Activated gamma-delta T cell treated with anti-CD3 and anti-CD28 coated beads, Interleukin-2, amount 50 U/mL, for 16 hours (primary cell): ENCODE data around the gene FARP1.

Source experiments
- DNase-seq: peaks from one replicate; pipeline ENCODE4 v3.0.0-alpha.2; 2020; ENCODE audit warnings: low read depth

The FARP1 gene

GRCh38 chr13:98284679-98285078 lies 141.8 kb downstream of the FARP1 start:
- no peak for DNase-seq

GRCh38 chr13:98285317-98285716 lies 142.4 kb downstream of the FARP1 start:
- no peak for DNase-seq

DNA sequence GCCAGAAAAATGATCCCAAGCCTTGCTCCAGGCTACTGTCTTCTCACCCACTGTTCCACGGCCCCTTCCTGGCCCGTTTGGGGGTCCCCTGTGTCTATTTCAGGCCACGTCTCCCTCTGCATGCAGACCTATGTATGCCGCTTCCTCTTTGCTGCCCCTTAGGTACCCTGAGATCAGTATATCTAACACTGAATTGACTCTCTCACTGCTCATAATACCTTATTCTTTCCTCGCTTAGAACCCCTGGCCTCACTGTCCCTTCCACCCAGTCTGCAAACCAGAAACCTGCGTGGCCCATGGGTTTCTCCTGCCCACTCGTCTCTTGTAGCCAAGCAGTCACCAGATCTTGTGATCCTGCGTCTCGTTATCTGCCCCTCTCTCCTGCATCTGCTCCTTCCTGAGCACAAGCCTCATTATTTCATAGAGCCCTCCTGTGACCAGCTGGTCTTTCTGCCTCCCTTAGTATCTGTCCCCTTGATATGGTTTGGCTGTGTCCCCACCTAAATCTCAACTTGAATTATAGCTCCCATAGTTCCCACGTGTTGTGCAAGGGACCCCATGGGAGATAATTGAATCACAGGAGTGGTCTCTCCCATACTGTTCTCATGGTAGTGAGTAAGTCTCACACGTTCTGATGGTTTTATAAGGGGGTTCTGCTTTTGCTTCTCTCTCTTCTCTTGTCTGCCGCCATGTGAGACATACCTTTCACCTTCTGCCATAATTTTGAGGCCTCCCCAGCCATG lies 143.1 kb downstream of the FARP1 start:
- DNase-seq, result no peak

DNA sequence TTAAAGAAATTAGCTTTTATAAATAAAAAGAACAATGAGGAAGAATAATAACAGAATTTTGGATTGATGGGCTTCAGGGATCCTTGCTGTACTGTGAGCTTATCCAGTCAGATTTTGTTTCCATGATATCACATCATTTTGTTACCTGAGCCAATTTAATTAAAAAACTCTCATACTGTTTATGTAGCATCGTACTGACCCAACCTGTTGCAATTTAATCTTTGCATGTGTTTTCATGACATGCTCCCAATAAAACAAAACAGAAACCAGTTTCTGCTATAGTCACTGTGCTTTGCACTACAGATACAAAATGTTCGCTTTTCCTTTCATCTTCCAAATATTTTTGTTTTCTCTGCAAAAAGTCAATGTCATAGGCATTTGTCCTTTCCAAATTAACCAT lies 143.9 kb downstream of the FARP1 start:
- no peak for DNase-seq

GRCh38 chr13:98288211-98288610 lies 145.3 kb downstream of the FARP1 start:
- no peak for DNase-seq

DNA sequence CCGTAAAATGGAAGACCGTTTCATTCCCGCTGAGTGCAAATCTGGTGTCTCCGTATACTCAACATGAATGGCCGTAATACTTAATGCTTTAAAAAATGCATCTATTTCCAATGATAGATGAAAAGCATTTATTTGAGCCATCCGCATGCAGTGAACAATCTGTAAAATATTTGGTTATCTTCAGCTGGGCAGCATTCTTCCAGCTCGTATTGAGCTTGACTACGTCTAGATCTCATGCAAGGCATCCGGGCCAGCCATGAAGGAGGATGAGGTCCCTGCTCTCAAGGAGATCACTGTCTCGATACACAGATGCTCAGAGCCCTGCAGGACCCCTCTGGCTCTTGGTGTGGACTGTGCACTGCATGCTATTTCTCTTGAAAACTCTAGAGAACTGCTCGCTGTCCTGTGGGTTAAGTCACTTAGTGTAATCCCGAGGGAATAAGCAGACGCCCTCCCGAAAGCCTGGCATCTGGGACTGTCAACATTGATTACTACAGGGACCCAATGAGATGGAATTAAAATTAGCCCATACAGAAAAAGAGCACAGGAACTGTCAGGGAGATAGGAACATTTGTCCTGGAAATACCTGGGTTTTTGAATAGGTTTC lies 146.5 kb downstream of the FARP1 start:
- no peak for DNase-seq

DNA sequence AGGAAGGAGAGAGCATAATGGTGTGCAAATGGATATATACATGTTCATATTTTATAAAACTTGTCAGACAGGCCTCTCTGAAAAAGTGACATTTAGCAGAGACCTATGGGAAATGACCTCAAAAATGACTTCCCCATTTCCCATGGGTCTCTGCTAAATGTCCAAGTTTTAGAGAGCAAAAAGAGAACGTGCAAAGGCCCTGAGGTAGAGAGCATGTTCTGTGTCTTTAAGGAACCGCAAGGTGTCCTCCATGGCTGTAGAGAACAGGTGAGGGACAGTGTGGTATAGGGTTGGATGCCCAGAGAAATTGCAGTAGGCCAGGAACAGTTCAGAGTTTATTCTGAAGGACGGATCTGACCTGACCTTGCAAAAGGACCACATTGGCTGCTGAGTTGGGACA lies 147.4 kb downstream of the FARP1 start:
- no peak for DNase-seq

DNA sequence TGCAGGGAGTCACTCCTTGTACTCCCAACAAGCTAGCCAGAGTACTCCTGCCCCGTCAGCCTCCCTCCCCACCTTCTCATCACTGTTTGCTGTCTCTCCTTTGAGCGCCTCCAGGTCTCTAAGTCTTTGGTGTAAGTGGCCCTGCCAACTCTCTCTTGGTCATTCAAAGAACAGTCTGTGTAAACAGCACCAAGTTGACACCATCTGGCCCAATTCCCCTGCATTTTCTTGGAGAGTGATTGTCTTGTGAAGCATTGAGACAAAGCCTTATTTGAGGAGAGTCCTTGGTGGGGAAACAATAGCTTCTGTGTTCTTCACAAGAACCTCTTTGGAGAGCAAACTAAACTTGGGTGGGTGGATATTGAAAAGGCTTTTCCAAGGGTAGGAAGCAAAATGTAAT lies 148.8 kb downstream of the FARP1 start:
- no peak for DNase-seq

- DNase-seq, result no peak
Observed at GRCh38 chr13:98293103-98293502, 150.2 kb downstream of the FARP1 start.

DNA sequence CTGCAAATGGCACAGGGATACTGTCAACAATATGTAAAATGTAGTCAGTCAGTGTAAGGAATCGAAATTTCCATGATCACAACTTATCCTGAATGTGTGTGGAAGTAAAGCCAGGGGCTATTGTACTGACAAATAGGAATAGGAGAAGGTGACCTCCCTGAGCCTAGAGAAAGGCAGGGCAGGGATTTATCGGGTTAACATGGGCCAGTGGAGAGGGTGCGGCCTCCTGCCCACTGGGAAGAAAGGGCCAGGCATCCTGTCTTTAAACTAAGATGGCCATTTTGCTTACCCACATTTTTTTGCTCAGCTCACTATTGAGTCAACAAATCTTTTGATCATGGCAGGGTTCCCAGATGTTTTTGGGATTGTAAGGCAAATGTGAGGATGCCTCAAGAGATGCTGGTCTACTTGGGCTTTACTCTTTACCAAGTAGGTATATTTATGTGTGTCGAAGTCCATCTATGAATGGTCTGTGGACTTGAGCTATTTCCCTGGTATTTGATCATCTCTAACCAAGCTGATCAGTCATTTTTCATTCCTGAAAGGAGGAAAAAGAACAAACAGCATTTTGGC lies 150.8 kb downstream of the FARP1 start:
- no peak for DNase-seq

- DNase-seq, result no peak
Observed at GRCh38 chr13:98295371-98295770, 152.5 kb downstream of the FARP1 start.

GRCh38 chr13:98297051-98297450 lies 154.2 kb downstream of the FARP1 start:
- DNase-seq, result no peak

DNA sequence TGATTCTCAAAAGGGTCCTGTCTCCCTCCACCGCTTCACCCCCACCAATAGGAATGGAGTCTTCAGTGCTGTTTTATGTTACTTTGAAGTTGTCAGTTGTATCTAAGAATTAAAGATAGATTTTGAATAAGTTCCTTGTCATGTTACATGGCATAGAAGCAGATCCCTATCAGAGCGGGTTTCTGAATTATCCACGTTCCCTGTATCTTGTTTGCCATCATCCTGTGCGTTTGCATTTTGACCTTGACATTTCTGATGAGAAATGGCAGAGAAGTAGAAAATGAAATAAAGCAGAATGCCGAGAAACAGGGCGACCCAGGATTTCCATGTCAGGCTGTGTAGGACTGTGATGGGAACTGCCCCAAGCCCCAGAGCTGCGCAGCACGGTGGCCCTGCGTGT lies 154.9 kb downstream of the FARP1 start:
- no peak for DNase-seq

- DNase-seq, result no peak
Observed at GRCh38 chr13:98298599-98298998, 155.7 kb downstream of the FARP1 start.

DNA sequence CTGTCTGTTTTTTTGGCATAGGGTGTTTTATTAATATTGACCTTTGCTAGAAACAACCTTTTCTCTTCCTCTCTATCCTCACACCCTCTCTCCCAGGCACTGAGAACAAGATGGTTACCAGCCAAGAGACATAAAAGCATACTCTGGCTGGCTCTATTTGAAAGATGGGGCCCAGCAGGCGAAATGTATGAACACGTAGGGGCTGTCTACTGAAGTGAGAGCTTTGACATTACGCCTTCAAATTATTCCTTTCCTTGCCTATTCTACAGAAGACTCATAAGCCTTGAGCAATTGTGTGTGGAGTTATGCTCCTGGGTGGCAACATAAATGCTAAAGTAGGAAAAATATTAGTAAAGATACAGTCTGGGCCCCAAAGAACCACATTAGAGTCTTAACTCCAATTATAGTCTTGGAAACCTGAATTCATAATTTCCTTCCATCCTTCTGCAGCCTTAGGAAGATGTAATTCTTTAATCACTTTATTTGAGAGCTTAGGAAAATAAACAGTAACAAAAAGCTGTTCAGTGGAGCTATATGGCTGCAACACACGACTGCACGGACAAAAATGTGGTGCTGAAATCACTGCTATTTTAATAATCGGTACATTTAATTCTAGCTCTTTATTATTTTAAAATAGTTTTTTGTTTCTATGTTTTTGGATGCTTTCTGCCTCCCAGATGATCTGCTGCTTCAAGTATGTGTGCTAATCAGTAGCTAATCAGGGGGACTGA lies 156.5 kb downstream of the FARP1 start:
- no peak for DNase-seq

- no peak for DNase-seq
Observed at GRCh38 chr13:98299966-98300350, 157.1 kb downstream of the FARP1 start.

- DNase-seq, result no peak
Observed at GRCh38 chr13:98300956-98301641, 158.2 kb downstream of the FARP1 start.

- DNase-seq, result no peak
Observed at GRCh38 chr13:98301721-98302120, 158.8 kb downstream of the FARP1 start.

DNA sequence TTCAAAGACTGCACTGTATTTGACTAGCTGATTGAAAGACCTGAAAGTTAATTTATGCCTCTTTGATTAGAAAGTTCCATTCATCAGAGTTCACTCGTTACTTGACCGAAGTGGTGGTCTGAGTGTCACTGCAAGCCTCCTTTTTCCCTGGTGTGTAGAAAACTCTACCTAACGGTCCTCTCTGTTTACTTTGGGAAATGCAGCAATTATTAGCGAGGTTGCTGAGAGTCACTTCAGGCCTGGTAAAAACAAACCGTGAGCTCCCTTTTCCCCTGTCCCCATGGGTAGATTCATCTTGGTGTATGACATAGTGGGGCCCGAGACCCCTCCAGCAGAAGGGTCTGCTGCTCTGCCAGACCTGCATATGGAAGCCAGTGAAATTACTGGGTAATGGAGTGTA lies 161.0 kb downstream of the FARP1 start:
- DNase-seq, result no peak

DNA sequence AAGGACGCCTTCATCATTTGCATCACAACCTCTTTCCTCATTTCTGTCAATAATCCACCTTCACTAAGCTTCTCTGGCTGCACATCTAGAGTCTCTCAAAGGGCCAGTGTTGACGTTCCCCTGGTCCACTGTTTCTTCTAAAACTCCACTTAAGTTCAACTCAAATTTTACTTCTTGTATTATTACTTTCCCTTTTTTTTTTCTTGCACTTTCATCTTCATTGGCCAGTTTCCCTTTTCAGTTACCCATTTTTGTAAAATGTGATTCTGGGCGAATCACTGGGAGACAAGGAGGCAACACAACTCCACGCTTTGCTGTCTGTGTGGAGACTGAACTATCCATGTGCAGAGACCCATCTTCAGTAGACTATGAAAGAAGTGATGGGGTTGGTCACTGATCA lies 162.8 kb downstream of the FARP1 start:
- DNase-seq, result no peak

GRCh38 chr13:98307463-98308085 lies 164.7 kb downstream of the FARP1 start:
- DNase-seq, result no peak
